GM12878 (cell line): ENCODE results near the gene TNK2. TPM values are rescaled to one million over a fixed set of nuclear protein-coding genes. Genes with fewer than 3 reads are reported as not detected.

Source experiments
- ATAC-seq: fragments of 200-7000 bp; cut with Tn5 transposase; 3 replicates; pipeline ENCODE4 v1.9.1; 2020; ENCODE audit warnings: mild to moderate bottlenecking, moderate library complexity
- BruUV-seq: library from RNA; stranded (reverse); fragments of 400-500 nt; replicated peaks from 2 replicates; lab custom pipeline; 2021; lab: Mats Ljungman, UMichigan
- CTCF ChIA-PET: fragments of 300-600 bp; sonication (Branson Sonifier 250); formaldehyde crosslinking; extraction: SDS; loops from one replicate; lab custom pipeline; 2021; ENCODE audit warnings: inconsistent platforms; lab: Yijun Ruan, JAX
- POLR2A ChIA-PET: fragments of 350-600 bp; formaldehyde crosslinking; extraction: SDS; loops from one replicate; lab custom pipeline; 2021; ENCODE audit warnings: inconsistent platforms; lab: Charles Lee
- RAD21 ChIA-PET: fragments of 300-600 bp; sonication (Branson Sonifier 250); formaldehyde crosslinking; loops from one replicate; lab custom pipeline; 2023; ENCODE audit warnings: antibody characterized with exemption; ENCODE audit not compliant: unreplicated experiment; lab: Charles Lee
- SMC1A ChIA-PET: fragments of 300-600 bp; sonication (Branson Sonifier 250); formaldehyde crosslinking; loops from one replicate; lab custom pipeline; 2023; ENCODE audit not compliant: unreplicated experiment, uncharacterized antibody; lab: Charles Lee
- DNase-seq: peaks from one replicate; pipeline ENCODE4 v3.0.0-alpha.2; 2011; ENCODE audit warnings: low read depth, low spot score
- FAIRE-seq: peaks from 3 replicates; lab custom pipeline; 2011; peaks lifted over from hg19 to GRCh38; lab: Jason Lieb, UNC
- H2AFZ ChIP-seq: 2 replicates; pipeline ENCODE4 v1.6.0; 2011; ENCODE audit warnings: low read depth, low read length, control low read depth; ENCODE audit not compliant: control insufficient read depth
- H3K27ac ChIP-seq: 2 replicates; pipeline ENCODE4 v1.5.1; 2011; ENCODE audit warnings: control low read depth; ENCODE audit not compliant: control insufficient read depth, insufficient read depth
- H3K27me3 ChIP-seq, 2 experiments: replicated peaks in 1 of 2; 2 replicates each; pipeline versions ENCODE4 v1.6.0 to v1.6.1; 2011; ENCODE audit warnings: low read length in 1 of 2; ENCODE audit not compliant: control insufficient read depth in 2 of 2, insufficient read depth in 2 of 2
- H3K36me3 ChIP-seq, 2 experiments: 2 replicates each; pipeline ENCODE4 v1.5.1; 2011; ENCODE audit warnings: low read length in 1 of 2; ENCODE audit not compliant: control insufficient read depth in 2 of 2, insufficient read depth in 2 of 2
- H3K4me1 ChIP-seq: 2 replicates; pipeline ENCODE4 v1.6.1; 2011; ENCODE audit warnings: mild to moderate bottlenecking, low read length, moderate library complexity, mixed read lengths; ENCODE audit not compliant: control insufficient read depth, insufficient read depth
- H3K4me2 ChIP-seq: 2 replicates; pipeline ENCODE4 v1.6.0; 2011; ENCODE audit warnings: control low read depth; ENCODE audit not compliant: control insufficient read depth, insufficient read depth
- H3K4me3 ChIP-seq: fragments of 200-600 bp; sonication (generic); 2 replicates; pipeline ENCODE4 v1.5.1; 2016
- H3K79me2 ChIP-seq: 2 replicates; pipeline ENCODE4 v1.6.0; 2011; ENCODE audit warnings: low read length; ENCODE audit not compliant: control insufficient read depth, insufficient read depth
- H3K9ac ChIP-seq: 2 replicates; pipeline ENCODE4 v1.8.0; 2011; ENCODE audit warnings: low read length, control low read depth, mixed read lengths; ENCODE audit not compliant: control insufficient read depth, insufficient read depth
- H3K9me3 ChIP-seq: replicated peaks from 3 replicates; pipeline ENCODE4 v1.5.1; 2011; ENCODE audit warnings: mild to moderate bottlenecking, low read length; ENCODE audit not compliant: control insufficient read depth, insufficient read depth
- H4K20me1 ChIP-seq: 2 replicates; pipeline ENCODE4 v1.6.0; 2011; ENCODE audit not compliant: control insufficient read depth, insufficient read depth
- ATF7 ChIP-seq: fragments of 450-650 bp; IDR thresholded peaks from 2 replicates; pipeline ENCODE4 v1.6.1; 2016; ENCODE audit warnings: low read depth, mild to moderate bottlenecking
- EGR1 ChIP-seq, 2 experiments: IDR thresholded peaks; 1 replicate in 1 of 2; 2 replicates in 1 of 2; pipeline ENCODE4 v1.6.1; 2011 to 2012; ENCODE audit warnings: low read depth in 2 of 2, low read length in 2 of 2, borderline replicate concordance in 1 of 2, mild to moderate bottlenecking in 1 of 2, moderate library complexity in 1 of 2
- FOS ChIP-seq: IDR thresholded peaks from 3 replicates; pipeline ENCODE4 v1.6.1; 2011; ENCODE audit warnings: borderline replicate concordance; ENCODE audit not compliant: insufficient read length; ENCODE audit errors: extremely low read depth
- POU2F2 ChIP-seq: IDR thresholded peaks from 3 replicates; pipeline ENCODE4 v1.6.1; 2011; ENCODE audit warnings: low read depth, mild to moderate bottlenecking, low read length, borderline replicate concordance
- RAD51 ChIP-seq: fragments of 450-650 bp; IDR thresholded peaks from 2 replicates; pipeline ENCODE4 v1.6.1; 2016; ENCODE audit warnings: moderate library complexity, mild to moderate bottlenecking, inconsistent platforms
- ZBTB4 ChIP-seq: fragments of 450-650 bp; formaldehyde crosslinking; IDR thresholded peaks from 2 replicates; pipeline ENCODE4 v1.4.0; 2022; ENCODE audit warnings: mild to moderate bottlenecking, moderate library complexity
- WGBS: methylation state at CpG from one replicate; pipeline ENCODE4 v1.1.6; 2016; ENCODE audit warnings: low lambda C conversion rate; ENCODE audit not compliant: insufficient replicate concordance, insufficient coverage; ENCODE audit errors: missing lambda C conversion rate; 5-methylcytosine and 5-hydroxymethylcytosine counted together
- in situ Hi-C: fragments of 300-500 bp; cut with MboI; formaldehyde crosslinking; loops from 9 replicates; pipeline ENCODE4 v1.14.3; 2018; ENCODE audit warnings: mixed read lengths
- intact Hi-C: fragments of 100-400 bp; cut with micrococcal nuclease; formaldehyde crosslinking; loops from one replicate; pipeline ENCODE4 v1.14.2; 2022; ENCODE audit not compliant: unreplicated experiment
- polyA plus RNA-seq, 11 experiments: library from polyadenylated mRNA; depleted of rRNA in 4 of 11; unstranded in 6 of 11; stranded (reverse) in 5 of 11; fragments of >200 nt; fragmentation: Nextera tagmentation in 4 of 11; fragmentation: Illumina TruSeq in 1 of 11; extraction: Ambion mirVana in 4 of 11; extraction: Trizol in 1 of 11; gene quantifications; 1 replicate in 1 of 11; 2 replicates in 10 of 11; pipeline versions ENCODE4 v1.2.1 to v1.2.3, GENCODE V29; 2011 to 2016; ENCODE audit warnings: inconsistent platforms in 2 of 11, missing spikeins in 2 of 11, low read depth in 1 of 11
- total RNA-seq, 4 experiments: library from RNA; depleted of rRNA in 3 of 4; stranded (reverse); fragments of >200 nt in 3 of 4; fragmentation: Illumina TruSeq in 1 of 4; extraction: Trizol in 1 of 4; gene quantifications; 2 replicates each; pipeline versions ENCODE4 v1.2.1 to v1.2.3, GENCODE V29; 2013 to 2021

The TNK2 gene
- total and polyA plus RNA-seq, 10 of the 15 experiments (the other 5 are each of a cell fraction or from before 2014, with no cell fraction given) = 0.13 to 47.8 (median 10.8) TPM

DNA sequence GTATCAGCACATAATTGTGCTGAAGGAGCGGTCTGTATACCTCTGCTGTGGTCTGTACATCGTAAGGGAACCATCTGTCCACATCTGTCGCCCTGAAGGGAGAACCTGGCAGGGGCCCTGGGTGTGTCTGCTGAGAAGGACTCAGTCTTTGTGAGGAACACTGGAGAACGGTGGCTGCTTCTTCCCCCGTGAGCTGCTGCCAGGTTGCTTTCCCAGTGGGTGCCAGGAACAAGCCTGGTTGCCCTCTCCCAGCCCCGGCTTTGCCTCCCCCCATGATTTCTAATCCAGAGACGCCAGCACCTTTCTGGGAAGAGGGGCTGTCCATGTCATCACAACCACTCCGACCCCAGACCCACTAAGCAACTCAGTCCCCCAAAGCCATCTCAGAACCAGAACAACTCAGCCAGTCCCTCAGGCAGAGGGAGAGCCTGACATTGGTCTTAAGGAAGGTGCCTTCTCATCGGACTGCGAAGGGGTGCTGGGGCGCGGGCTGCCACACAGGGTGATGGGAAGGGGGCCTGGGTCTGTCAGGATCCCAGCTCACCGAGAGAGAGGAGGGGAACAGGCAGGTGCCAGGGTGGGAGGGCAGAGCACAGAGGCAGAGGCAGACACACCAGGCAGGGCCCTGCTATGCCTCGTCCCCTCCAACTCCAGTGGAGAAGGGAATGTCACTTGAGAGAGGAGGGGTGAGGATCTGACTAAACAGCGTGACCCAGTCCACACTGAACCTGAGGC is 8.5 kb downstream of the TNK2 start:
- SMC1A ChIA-PET = interaction anchor here (0.8 kb wide), 1 partner anchor 39 kb away, joined by 6 read pairs; no protein-coding TSS in a partner anchor
- POLR2A ChIA-PET = no interaction called here
- no peak for FAIRE-seq
- Histone ChIP-seq H3K27me3 (no peaks in the 10 kb centered on the region), H2AFZ (peak overlapping the region; percentile 48; the same call in 1 of the 2 replicates), H3K4me2 (peak overlapping the region; percentile 86), H3K4me1 (peaks cover 58% of the 10 kb centered on the region), H3K9ac (peak overlapping the region; percentile 49), H3K27ac (peak overlapping the region; percentile 63), H4K20me1 (no peaks in the 10 kb centered on the region), H3K79me2 (peaks cover 68% of the 10 kb centered on the region), H3K4me3 (peak overlapping the region; percentile 45; the same call in 1 of the 2 replicates), H3K9me3 (no peaks in the 10 kb centered on the region), H3K36me3 (no peaks in the 10 kb centered on the region)
- no TSS peak for BruUV-seq
- no peak for TF ChIP-seq RAD51
- no peak for TF ChIP-seq EGR1 (IDR thresholded peaks at IDR 0.05; ENCODE audit: borderline replicate concordance in 1 of 2, low read depth in 2 of 2, low read length in 2 of 2)
- in situ Hi-C loops (no loop called here), intact Hi-C loops (loop anchor here (5.0 to 10.0 kb wide), 2 partner anchors 295 to 358 kb away; partner anchors contain the start of gene PPP1R2)
- RAD21 ChIA-PET = interaction anchor here (0.5 to 1.4 kb wide), 3 partner anchors 12 to 199 kb away, joined by 3 read pairs; no protein-coding TSS in a partner anchor
- 66% methylated on average over 15 of the region's 15 CpGs for WGBS
- CTCF ChIA-PET = interaction anchor here (1.0 to 3.4 kb wide), 3 partner anchors 8 to 40 kb away, joined by 3 to 22 read pairs (median 5); no protein-coding TSS in a partner anchor
- ATAC-seq = no peak
- DNase-seq = no peak

DNA sequence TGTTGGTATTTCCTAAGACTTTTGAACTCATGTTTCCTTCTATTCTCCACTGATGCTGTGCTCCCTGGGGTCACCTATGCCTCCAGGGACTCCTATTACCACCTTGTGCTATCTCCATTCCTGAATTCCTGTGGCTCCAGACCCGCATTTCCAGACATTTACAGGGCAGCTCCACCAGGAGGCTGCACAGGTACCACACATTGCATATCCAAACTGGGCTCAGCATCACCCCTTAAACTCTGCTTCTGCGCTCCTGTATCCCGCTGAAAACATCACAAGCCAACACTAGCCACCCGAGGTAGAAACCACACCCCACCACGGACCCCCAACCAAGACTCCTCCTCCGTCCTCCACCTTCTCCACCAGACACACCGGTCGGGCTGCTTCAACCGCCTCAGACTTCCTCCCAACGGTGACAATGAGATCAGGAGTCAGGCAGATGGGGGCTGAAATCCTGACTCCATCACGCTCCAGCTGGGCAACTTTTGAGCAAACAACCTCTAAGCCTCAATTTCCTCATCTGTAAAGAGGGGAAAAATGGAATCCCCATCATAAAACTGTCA is 10.4 kb downstream of the TNK2 start:
- Histone ChIP-seq H4K20me1 (peaks cover 4% of the 10 kb centered on the region; the same call in 1 of the 2 replicates), H3K27ac (no peak overlapping the region), H3K36me3 (no peaks in the 10 kb centered on the region), H3K4me2 (0 out of 2 replicates have a peak overlapping the region, but pooled peaks have one; percentile 17), H3K4me1 (peaks cover 47% of the 10 kb centered on the region), H2AFZ (no peak overlapping the region), H3K9me3 (no peaks in the 10 kb centered on the region), H3K9ac (no peak overlapping the region), H3K79me2 (peaks cover 63% of the 10 kb centered on the region), H3K27me3 (no peaks in the 10 kb centered on the region), H3K4me3 (no peak overlapping the region)
- no peak for ATAC-seq
- in situ Hi-C loops = no loop called here
- no peak for FAIRE-seq
- ChIA-PET CTCF (interaction anchor here (2.1 to 4.9 kb wide), 3 partner anchors 9 to 39 kb away, joined by 7 to 94 read pairs (median 49); partner anchors contain the start of gene TNK2), POLR2A (interaction anchor here (0.6 to 3.9 kb wide), 2 partner anchors 10 to 122 kb away, joined by 3 to 30 read pairs; partner anchors contain the start of gene TNK2), SMC1A (interaction anchor here (1.0 kb wide), 1 partner anchor 17 kb away, joined by 4 read pairs; no protein-coding TSS in a partner anchor), RAD21 (interaction anchor here (5.2 kb wide), 1 partner anchor 10 kb away, joined by 34 read pairs; the partner anchor contains the start of gene TNK2)
- DNase-seq = no peak
- WGBS = 86% methylated on average over 11 of the region's 11 CpGs
- intact Hi-C loops = no loop called here
- no TSS peak for BruUV-seq
- no peak for TF ChIP-seq FOS
- no peak for TF ChIP-seq POU2F2
- no peak for TF ChIP-seq ZBTB4 (CRISPR knock-in tag)
- no peak for TF ChIP-seq ATF7
